Stimulated activated CD4-positive, alpha-beta T cell treated with anti-CD3 and anti-CD28 coated beads, Interleukin-15, amount 100 ng/mL, for 48 hours (primary cell): Measurements from ENCODE around the gene CCDC150.
"Not testable (repeated sequence)": the region's sequence is repeated elsewhere in the genome, so short reads cannot be mapped to it uniquely, and the experiment has no call there.

ENCODE experiments used
- DNase-seq, 2 donors: peaks; one replicate each; pipeline ENCODE4 v3.0.0-alpha.2; 2020; ENCODE audit warnings: low read depth in 2 of 2

CCDC150 gene

DNA sequence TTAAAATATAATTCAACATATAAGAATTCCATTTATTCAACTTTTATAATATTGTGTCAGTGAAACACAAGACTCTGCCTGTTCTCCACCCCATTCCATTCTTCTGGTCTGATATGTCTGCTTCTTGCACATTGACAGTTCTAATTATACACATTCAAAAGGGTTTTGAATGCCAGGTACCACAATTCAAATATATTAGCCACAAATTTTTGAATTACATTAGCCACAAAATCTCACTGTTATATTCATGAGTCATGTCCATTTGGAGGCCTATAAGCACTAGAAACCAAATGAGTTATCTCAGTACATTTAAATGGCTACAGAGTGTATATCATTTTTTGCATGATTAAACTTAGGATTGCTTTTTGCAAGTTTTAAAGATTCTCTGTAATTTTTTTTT is 72.1 kb downstream of the CCDC150 start:
- DNase-seq = no peak

DNA sequence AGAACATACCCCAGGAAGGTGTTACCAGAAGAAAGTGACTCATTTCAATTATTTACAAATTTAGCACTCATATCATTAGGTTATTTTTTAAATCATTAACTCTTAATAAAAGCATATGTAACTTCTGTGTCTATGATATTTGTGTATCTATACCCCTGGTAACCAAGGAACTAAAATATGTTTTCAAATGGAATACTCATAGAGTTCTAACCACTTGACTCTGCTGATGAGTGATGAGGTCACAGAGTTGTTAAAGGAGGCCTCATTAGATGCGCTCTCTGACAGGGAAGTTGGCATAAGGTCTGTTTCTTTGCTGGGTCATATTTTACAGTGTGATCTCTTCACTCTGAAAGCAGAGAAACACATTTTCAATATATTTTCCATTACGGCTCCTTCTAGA is 73.4 kb downstream of the CCDC150 start:
- DNase-seq = no peak

DNA sequence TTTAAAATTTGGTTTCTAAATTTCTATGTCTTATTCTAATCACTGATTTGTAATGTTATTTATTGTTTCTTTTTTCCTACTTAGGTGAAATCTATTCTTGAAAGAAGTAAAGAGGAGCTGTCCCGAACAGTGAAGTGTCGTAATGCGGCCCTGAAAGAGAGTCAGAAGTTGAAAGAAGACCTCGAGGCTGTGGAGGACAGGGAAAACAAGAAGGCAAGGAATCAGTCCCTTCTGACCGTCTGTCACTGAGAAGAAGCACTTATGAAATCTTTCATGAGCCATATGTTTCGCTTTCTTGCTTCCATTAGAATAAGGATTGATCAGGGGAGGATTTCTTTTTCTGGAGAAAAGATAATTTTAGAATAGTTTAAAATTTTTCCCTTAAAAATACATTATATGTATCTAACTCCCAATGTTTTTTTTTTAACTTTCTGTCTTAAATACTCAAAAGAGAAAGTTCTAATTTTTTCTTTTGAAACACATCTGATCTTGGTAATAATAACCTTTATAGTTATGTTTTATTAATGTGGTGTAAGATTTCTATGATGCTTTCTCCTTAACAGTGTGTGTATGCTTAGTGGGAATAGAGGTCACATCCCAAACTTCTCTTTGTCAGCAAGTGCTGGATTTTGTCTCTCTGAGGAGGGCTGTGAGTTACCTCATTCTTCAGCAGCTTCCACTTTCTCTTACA is 79.0 kb downstream of the CCDC150 start:
- no peak for DNase-seq

DNA sequence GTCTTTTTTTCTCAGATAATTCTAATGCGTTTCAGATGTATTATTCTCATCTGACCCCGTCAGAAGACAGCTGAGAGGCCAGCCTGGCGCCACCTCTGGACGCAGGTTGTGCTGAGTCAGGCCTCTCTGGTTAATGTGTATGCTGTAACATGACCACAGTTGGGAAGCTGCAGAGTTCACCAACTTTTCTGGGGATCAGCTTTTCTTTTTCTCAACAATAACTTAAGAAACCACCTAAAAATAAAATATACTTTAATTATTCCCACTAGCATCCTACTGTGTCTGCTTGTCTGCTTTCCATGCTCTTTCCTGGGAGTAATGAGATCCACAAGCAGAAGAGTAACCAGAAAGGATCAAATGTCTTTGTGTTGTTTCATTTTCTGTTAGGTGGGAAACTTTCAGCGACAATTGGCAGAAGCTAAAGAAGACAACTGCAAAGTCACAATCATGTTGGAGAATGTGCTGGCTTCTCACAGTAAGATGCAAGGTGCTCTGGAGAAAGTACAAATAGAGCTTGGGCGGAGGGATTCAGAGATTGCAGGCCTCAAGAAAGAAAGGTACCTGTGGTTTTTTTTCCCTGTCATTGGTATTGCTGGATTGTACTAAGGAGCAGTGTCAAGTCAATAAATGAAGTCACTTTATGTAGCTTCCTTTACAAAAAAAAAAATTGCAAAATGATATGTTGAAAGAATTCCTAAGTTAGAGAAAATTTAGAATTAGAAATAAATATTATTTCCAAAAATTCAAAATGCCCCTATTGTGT is 79.8 kb downstream of the CCDC150 start:
- DNase-seq = no peak

DNA sequence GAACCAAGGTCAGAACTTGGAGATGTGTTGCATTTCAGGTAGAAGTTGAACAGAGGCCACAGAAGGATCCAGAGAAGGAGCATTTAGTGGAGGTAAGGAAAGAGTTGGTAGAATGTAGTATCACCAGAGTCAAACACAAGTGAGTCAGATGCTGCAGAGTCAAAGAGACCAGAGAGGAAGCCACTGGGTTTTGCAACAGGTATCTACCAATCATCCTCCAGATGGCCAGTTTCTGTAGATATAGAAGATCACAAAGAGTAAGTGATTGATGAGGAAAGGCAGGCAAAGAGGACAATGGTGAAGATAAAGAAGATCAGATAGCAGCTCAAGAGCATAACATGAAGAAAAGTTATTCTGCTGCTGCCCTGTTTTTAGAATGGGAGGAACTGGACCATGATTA is 84.1 kb downstream of the CCDC150 start:
- DNase-seq = no peak

DNA sequence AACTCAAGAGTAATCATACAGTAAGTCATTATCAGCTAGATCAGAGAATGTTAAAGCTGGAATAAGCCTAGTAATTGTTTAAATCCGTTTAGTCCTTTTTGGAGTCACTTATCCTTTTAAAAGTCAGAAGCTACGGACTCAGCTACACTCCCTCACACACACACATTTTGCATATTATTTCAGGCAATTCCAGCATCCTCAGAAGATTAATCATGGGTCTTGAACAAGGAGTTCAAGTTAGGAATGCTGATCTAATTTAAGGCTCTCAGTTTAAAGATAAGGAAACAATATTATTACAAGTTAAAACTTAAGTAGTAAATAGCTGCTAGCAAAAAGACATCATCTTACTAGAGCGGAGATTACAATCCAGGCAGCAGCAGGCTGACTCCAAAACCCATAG is 85.7 kb downstream of the CCDC150 start:
- DNase-seq = no peak

DNA sequence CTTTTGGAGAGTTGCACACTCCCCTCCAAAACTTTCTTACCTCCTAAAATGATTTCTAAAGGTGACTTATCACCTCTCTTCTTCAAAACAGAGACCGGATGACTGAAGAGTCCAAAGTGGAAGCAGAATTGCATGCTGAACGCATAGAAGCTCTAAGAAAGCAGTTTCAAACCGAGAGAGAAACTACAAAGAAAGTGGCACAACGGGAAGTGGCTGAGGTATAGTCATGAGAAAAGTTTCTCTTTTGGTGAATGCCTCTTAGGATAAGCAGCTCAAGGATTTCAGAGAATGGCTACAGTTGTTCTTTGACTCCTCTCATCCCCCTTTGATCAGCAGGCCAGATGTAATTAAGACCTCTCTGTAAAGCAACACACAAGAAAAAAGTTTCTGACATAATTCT is 86.4 kb downstream of the CCDC150 start:
- no peak for DNase-seq

DNA sequence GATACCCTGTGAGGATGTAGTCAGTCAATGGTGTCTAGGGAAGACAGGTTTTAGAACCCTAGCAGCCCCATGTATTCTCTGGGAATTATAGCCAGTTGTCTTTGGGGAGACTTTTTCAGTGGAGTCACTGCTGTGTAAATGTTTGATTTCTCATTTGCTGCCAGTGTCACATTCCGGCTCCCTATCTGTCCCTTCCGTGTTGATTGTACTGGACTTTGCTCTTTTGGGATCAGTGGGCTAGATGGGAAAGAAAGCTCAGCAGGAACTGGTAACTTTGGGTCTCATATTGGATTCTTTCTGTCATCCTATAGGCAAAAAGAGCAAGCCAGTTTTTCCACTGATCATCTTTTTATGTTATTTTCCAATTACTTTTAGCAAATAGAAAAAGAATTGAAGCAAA is 89.9 kb downstream of the CCDC150 start:
- DNase-seq = no peak

DNA sequence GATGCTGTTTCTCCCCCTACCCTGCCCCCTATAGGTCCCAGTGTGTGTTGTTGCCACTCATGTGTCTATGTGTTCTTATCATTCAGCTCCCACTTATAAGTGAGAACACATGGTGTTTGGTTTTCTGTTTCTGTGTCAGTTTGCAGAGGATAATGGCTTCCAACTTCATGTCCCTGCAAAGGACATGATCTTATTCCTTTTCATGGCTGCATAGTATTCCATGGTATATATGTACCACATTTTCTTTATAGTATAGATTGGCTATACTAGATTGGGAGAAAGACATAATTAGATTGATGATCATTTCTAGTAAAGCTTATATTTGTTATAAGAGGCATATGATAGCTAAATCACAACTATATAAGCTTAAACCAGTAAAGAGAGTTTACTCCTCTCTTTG is 97.1 kb downstream of the CCDC150 start:
- not testable (repeated sequence) for DNase-seq

DNA sequence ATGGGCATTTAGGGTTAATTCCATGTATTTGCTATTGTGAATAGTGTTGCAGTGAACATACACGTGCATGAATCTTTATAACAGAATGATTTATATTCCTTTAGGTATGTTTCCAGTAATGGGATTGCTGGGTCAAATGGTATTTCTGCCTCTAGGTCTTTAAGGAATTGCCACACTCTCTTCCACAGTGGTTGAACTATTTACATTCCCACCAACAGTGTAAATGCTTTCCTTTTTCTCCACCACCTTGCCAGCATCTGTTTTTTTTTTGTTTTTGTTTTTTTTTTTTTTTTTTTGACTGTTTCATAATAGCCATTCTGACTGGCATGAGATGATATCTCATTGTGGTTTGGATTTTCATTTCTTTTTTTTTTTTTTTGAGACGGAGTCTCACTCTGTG is 97.5 kb downstream of the CCDC150 start:
- no peak for DNase-seq

DNA sequence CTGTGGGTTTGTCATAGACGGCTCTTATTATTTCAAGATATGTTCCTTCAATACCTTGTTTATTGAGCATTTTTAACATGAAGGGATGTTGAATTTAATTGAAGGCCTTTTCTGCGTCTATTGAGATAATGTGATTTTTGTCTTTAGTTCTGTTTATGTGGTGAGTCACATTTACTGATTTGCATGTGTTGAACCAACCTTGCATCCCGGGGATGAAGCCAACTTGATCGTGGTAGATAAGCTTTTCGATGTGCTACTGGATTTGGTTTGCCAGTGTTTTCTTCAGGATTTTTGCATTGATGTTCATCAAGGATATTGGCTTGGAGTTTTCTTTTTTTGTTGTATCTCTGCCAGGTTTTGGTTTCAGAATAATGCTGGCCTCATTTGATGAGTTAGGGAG is 99.5 kb downstream of the CCDC150 start:
- no peak for DNase-seq

DNA sequence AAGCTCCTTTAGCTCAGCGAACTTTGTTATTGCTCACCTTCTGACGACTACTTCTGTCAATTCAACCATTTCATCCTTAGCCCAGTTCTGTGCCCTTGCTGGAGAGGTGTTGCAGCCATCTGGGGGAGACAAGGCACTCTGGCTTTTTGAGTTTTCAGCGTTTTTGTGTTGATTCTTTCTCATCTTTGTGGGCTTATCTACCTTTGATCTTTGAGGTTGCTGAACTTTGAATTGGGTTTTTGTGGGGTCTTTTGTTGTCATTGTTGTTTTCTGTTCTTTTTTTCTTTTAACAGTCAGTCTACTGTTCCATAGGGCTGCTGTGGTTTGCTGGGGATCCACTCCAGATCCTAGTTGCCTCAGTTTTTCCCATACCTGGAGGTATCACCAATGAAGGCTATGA is 102.7 kb downstream of the CCDC150 start:
- DNase-seq = no peak

DNA sequence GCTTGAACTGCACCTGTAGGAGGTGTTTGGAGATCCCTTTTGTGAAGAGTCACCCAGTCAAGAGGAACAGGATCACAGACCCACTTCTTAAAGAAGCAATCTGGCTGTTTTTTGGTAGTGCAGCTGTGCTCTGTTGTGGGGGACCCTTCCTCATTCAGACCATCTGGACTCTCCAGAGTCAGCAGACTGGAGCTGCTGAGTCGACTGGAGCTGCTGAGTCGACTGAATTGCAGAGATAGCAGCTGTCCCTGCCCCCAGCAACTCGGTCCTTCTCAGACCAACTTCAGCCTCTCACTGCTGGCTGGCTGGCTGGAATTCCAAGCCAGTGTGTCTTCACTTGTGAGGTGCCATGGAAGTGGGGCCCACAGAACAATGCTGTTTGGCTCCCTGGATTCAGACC is 103.2 kb downstream of the CCDC150 start:
- DNase-seq = no peak

DNA sequence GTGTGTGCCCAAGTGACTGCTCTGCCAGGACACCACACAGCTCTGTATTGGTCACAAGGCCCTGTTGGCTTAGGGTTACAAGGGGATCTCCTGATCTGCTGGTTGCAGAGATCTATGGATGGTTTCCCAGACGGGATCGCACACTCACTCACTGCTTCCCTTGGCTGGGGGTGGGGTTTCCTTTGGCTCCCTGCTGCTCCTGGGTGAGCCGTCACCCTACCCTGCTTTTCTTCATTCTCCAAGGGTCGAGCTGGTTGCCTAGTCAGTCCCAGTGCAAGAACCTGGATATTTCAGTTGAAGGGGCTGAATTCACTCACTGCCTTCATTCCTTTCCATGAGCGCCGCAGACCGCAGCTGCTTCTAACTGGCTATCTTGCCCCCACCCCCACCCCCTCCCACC is 103.7 kb downstream of the CCDC150 start:
- no peak for DNase-seq

DNA sequence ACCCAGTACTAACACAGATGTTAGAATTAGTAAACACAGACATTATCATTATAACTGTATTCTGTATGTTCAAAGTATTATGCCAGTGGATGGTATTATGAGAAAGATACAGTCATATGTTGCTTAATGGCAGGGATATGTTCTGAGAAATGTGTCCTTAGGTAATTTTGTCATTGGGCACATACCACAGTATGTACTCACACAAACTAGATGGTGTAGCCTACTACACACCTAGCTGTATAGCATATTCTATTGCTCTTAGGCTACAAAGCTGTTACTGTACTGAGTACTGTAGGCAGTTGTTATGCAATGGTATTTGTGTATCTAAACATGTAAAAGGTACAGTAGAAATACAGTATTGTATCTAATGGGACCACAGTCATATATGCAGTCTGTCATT is 106.2 kb downstream of the CCDC150 start:
- no peak for DNase-seq

DNA sequence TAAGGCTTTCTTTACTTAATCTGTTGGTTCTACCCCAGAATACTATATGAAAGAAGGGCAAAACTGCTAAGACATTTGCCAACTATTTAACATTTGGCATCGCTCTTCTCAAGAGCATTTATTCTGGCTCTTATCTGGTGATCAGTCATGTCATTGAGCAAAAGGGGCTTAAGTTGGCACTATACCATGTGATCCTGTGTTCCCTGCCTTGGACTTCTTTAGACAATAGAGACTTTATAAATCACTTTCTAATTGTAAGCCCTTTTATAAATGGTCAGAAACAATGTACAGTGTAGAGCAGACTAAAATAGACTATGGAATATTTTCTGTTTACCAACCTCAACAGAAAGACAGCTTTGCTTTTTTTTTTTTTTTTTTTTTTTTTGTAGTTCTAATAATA is 107.9 kb downstream of the CCDC150 start:
- DNase-seq = no peak

DNA sequence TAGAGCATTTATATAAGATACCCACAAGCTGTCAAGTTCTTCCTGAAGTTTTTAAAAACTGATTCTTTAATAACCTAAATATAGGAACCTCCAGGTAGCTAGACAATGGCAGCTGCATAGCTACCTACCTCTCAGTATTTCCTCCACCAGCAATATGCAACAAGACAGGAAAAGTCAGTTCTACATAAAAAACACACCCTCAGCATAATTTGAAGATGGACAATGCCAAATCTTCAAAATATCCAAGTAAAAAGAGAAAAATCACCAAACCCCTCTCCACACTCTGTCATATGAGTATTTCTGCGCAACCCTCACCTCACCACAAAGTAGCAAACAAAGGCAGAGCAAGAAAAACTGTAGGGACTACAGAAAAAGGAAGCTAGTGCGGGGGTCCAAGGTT is 108.6 kb downstream of the CCDC150 start:
- no peak for DNase-seq

DNA sequence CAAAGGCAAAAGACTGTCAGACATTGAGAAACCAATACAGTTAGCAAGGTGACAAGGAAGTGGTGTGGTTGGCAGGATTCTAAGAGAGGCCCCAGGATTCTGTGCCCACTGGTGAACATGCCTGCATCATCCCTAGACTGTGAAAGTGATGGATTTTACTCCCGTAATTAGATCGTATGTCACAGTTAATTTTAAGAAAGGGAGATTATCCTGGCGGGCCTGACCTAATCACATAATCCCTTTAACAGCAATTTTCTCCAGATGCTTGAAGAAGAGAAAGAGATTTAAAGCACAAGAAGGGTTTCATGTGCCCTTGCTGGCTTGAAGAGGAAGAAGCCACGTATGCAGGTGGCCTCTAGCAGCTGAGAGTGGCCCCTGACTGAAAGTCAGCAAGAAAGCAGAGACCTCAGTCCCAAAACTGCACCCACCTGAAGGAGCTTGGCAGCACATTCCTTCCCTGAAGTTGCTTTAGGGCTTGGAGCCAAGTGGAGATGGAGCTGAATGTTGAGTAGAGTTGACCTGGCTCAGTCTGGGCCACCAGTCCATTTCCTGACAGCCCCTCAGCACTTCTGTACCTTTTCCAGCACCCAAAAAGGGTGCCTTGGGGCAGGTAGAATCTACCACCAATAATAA is 110.9 kb downstream of the CCDC150 start:
- no peak for DNase-seq

DNA sequence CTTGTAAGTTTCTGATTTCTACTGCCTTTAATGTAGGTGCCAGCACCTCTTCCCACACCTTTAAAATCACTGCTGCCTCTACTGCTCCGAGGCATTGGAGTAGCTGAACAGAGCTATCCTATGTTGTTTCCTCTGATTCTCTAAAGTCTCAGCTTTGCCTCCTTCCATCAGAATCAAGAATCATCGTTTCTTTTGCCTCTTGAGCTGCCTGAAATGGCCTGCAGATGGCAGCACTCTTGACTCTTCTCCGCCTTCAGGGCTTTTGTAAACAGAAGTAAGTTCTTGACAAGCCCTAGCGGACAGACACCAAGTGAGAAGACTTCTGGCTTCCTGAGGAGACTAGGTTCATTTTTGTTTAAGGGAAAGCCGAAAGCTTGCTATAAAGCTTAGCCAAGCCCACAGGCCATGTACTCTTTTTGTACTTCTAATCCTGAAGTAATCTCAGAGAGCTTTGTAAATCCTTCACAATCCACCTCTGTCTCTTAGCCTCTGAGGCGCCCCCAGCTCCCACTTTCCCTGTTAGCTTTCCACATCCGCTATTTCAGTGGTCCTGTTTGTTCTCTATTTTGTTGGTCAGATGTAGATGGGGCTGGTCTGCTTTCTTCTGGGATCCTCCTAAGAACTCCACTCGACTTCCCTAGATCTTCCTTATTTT is 111.6 kb downstream of the CCDC150 start:
- DNase-seq = peak; percentile 18 to 55

DNA sequence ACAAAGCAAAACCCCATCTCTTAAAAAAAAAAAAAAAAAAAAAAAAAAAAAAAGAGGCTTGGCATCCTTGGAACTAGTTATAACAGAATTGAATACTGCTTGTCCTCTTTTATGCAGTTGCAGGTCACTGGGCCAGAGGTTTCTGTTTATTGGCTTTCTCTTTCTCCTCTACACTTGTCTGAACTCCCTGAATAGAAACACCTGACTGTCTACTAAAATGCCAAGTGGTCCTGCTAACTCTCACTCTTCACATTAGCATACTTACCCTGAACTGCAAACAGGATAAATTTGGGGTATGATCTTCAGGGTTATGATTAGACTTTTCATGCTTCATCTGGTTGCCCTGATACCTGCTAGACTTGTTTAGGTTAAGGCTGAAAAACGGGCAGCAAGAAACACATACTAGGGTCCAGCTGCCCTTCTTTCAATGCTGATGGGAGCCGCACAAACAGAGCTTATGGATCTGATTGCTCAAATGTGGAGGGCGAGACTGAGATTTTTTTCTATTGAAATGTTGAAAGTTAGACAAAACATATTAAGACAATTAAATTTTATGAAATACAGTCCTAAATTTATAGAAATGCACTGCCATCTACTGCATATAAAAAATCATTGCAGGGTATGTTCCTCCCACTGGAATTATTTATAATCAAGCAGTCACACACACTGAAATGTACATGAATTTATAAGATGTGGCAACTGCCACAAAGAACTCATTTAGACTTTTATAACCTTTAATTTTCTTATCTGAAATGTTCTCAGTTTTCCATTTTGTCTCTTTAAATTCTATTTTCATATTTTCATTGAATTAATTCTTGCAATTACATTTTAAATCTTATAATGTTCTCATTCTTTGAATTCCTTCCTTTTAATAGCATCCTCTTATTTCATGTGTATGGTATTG is 119.2 kb downstream of the CCDC150 start:
- no peak for DNase-seq

DNA sequence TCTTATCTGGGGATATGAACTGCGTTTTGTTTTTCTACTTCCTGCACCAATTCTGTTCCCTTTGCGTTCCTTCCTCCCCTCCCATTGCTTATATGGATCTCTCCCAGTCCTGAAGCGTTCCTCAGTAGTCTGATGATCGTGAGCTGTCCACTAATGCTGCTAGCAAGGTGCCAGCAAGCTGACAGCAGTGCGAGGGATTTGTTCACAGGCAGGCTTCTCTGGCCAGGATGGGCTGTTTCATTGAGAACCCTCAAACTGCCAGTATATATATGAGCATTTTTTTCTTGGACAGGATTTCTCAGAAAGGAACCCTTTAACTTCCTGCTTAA is 119.8 kb downstream of the CCDC150 start:
- no peak for DNase-seq

DNA sequence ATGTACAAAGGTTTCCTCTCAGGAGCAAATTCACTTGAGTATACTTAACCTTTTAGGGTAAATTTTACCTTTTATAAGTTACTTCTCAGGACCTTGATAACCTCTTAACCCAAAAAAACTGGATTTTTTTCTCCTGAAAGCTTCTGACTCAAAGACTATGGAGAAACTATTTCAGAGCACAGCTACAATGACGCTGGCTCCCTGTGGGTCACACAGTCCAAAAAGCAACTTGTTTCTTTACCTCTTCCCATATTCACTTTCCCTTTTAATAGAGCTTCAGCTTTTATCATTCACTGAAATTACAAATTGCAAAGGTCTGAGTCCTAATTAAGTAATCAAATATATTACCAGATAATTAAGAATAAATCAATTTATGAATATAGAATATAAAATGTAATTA is 127.6 kb downstream of the CCDC150 start:
- no peak for DNase-seq
